Parathyroid adenoma (tissue), 2 donors: ENCODE results near the gene TGFBR2.

Experiments used
- H2AFZ ChIP-seq: fragments of 300-600 bp; sonication (generic); one replicate; pipeline ENCODE4 v1.7.0; 2017; ENCODE audit warnings: antibody characterized with exemption, mild to moderate bottlenecking
- H3K27ac ChIP-seq: fragments of 300-600 bp; sonication (generic); one replicate; pipeline ENCODE4 v1.7.0; 2017
- H3K27me3 ChIP-seq: fragments of 300-600 bp; sonication (generic); one replicate; pipeline ENCODE4 v1.7.0; 2017; ENCODE audit warnings: low read length; ENCODE audit not compliant: control insufficient read depth, insufficient read depth
- H3K36me3 ChIP-seq: fragments of 300-600 bp; sonication (generic); one replicate; pipeline ENCODE4 v1.7.0; 2017; ENCODE audit warnings: low read length; ENCODE audit not compliant: control insufficient read depth, insufficient read depth
- H3K4me1 ChIP-seq: fragments of 300-600 bp; sonication (generic); one replicate; pipeline ENCODE4 v1.7.0; 2017; ENCODE audit warnings: control low read depth
- H3K4me2 ChIP-seq: fragments of 300-600 bp; sonication (generic); one replicate; pipeline ENCODE4 v1.7.0; 2017; ENCODE audit warnings: low read length
- H3K4me3 ChIP-seq: fragments of 300-600 bp; sonication (generic); one replicate; pipeline ENCODE4 v1.7.0; 2017; ENCODE audit warnings: low read depth, low read length
- H3K79me2 ChIP-seq: fragments of 300-600 bp; sonication (generic); one replicate; pipeline ENCODE4 v1.7.0; 2017; ENCODE audit warnings: control low read depth
- H3K9ac ChIP-seq: fragments of 300-600 bp; sonication (generic); one replicate; pipeline ENCODE4 v1.7.0; 2017; ENCODE audit warnings: mild to moderate bottlenecking
- H3K9me3 ChIP-seq: fragments of 300-600 bp; sonication (generic); one replicate; pipeline ENCODE4 v1.7.0; 2017; ENCODE audit warnings: low read length; ENCODE audit not compliant: control insufficient read depth
- CTCF ChIP-seq: fragments of 300-600 bp; sonication (generic); IDR thresholded peaks from one replicate; pipeline ENCODE4 v1.7.0; 2017; ENCODE audit warnings: antibody characterized with exemption, mild to moderate bottlenecking
- donor health status: primary hyperparathyroidism.

TGFBR2 gene

DNA sequence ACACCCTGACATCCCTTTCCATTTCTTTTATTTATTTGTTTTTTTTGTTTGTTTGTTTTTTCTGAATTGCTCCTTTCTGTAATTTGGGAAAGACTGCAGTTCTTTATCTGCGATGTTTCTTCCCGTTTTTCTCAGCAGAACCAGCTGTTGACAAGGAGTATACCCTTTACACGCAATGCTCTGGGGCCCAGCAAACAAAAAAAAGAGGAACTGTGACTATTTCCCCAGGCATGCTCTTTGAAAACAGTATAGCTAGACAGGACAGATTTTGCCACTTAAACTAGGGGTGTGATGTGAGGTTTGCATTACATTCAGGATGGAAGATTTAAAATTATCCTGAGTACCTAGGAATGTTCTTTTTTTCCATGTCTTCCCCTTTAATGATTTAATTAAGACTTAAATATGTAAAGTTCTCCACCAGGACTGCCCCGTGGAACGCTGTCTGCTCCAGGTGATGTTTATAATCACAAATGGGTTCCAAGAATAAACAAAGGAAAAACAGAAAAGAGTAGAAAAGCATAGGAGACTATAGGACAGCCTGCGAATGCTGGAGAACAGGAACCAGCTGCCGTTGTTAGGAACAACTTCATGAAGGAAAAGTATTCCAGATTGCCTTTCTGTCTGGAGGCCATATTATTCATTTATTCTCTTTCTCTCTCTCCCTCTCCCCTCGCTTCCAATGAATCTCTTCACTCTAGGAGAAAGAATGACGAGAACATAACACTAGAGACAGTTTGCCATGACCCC is 43.3 kb downstream of the TGFBR2 start:
- Histone ChIP-seq H2AFZ (no peak overlapping the region), H3K36me3 (no peaks in the 10 kb centered on the region), H3K4me1 (no peaks in the 10 kb centered on the region), H3K4me2 (no peak overlapping the region), H3K4me3 (no peak overlapping the region), H3K9ac (no peak overlapping the region), H3K27me3 (no peaks in the 10 kb centered on the region), H3K9me3 (no peaks in the 10 kb centered on the region), H3K27ac (no peak overlapping the region), H3K79me2 (no peaks in the 10 kb centered on the region)
- no peak for TF ChIP-seq CTCF

DNA sequence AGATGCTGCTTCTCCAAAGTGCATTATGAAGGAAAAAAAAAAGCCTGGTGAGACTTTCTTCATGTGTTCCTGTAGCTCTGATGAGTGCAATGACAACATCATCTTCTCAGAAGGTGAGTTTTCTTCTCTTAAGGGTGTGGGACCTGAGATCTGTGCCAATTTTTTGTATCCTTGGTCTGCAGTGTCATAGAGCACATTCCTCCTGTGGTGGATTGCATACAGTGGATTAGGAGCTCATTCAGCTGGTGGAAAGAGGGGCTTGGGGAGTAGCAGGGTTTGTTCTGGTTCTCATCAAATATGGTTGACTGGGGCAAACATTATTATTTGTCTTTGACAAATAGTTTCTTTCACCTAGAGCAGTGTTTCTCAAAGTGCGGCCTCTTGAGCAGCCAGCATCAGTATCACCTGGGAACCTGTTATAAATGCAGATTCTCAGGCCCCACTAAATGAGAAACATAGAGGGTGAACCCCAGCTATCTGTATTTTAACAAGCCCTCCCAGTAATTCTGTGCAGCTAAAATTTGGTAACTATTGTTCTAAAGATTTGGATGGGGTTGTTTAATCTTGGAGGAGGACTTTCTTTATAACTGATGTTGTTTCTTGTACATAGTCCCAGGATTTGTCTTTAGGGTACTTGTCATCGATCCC is 44.1 kb downstream of the TGFBR2 start:
- Histone ChIP-seq H3K27ac (no peak overlapping the region), H3K4me2 (no peak overlapping the region), H3K9me3 (no peaks in the 10 kb centered on the region), H3K79me2 (no peaks in the 10 kb centered on the region), H3K9ac (no peak overlapping the region), H3K4me3 (no peak overlapping the region), H3K4me1 (no peaks in the 10 kb centered on the region), H3K36me3 (no peaks in the 10 kb centered on the region), H3K27me3 (no peaks in the 10 kb centered on the region), H2AFZ (no peak overlapping the region)
- TF ChIP-seq CTCF = no peak

DNA sequence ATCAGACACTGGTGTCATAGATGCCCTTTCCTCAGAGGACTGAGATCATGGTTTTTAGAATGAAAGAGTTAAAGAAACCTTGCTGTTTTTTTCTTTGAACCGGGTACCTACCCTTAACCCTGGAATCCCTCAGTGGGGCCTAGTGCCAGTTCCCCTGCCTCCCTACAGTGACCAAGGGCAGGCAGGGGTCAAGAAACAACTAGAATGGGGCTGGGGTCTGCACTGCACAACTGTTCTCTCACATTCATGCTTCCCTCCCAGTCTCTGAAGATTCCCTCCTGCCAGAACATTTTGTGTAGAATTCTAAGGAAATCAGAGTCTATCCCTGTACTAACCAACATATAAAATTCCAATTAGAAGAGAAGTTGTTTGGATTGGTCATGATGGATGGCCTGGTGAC is 47.9 kb downstream of the TGFBR2 start:
- H3K36me3 ChIP-seq = no peaks in the 10 kb centered on the region
- no peaks in the 10 kb centered on the region for H3K79me2 ChIP-seq

GRCh38 chr3:30655187-30655812 is 48.9 kb downstream of the TGFBR2 start:
- no peak overlapping the region for H3K27ac ChIP-seq
- no peaks in the 10 kb centered on the region for H3K79me2 ChIP-seq
- no peaks in the 10 kb centered on the region for H3K36me3 ChIP-seq
- no peak overlapping the region for H2AFZ ChIP-seq
- no peak for TF ChIP-seq CTCF
- H3K4me2 ChIP-seq = no peak overlapping the region
- no peaks in the 10 kb centered on the region for H3K4me1 ChIP-seq
- H3K9me3 ChIP-seq = no peaks in the 10 kb centered on the region
- no peak overlapping the region for H3K9ac ChIP-seq
- no peaks in the 10 kb centered on the region for H3K27me3 ChIP-seq
- H3K4me3 ChIP-seq = no peak overlapping the region

More for the DNA sequence above, 47.9 kb downstream of the TGFBR2 start:
- no peaks in the 10 kb centered on the region for H3K4me1 ChIP-seq
- no peak overlapping the region for H3K27ac ChIP-seq
- H3K4me3 ChIP-seq = no peak overlapping the region
- no peaks in the 10 kb centered on the region for H3K9me3 ChIP-seq
- H3K9ac ChIP-seq = no peak overlapping the region
- no peak overlapping the region for H2AFZ ChIP-seq
- no peak for TF ChIP-seq CTCF
- no peaks in the 10 kb centered on the region for H3K27me3 ChIP-seq
- H3K4me2 ChIP-seq = no peak overlapping the region
